Endodermal cell (in vitro differentiated cells): Measurements from ENCODE around the gene RIPK3. TPM values are rescaled to one million over a fixed set of nuclear protein-coding genes. Genes with fewer than 3 reads are reported as not detected.

Experiments
- DNase-seq: peaks from one replicate; pipeline ENCODE4 v3.0.0-alpha.2; 2017
- H3K27ac ChIP-seq: 2 replicates; pipeline ENCODE4 v1.5.1; 2013; ENCODE audit warnings: mild to moderate bottlenecking, low read depth, low read length, moderate library complexity
- H3K27me3 ChIP-seq: 2 replicates; pipeline ENCODE4 v1.6.1; 2013; ENCODE audit warnings: mild to moderate bottlenecking, low read length, moderate library complexity; ENCODE audit not compliant: insufficient read depth, control insufficient read depth, poor library complexity, severe bottlenecking
- H3K36me3 ChIP-seq: 2 replicates; pipeline ENCODE4 v1.7.0; 2013; ENCODE audit warnings: mild to moderate bottlenecking, low read length, moderate library complexity; ENCODE audit not compliant: control insufficient read depth, insufficient read depth
- H3K4me1 ChIP-seq: one replicate; pipeline ENCODE4 v1.7.0; 2013; ENCODE audit warnings: low read length; ENCODE audit not compliant: control insufficient read depth, insufficient read depth
- H3K4me3 ChIP-seq: 2 replicates; pipeline ENCODE4 v1.5.1; 2013; ENCODE audit warnings: mild to moderate bottlenecking, low read length, moderate library complexity
- H3K9ac ChIP-seq: 2 replicates; pipeline ENCODE4 v1.6.1; 2013; ENCODE audit warnings: mild to moderate bottlenecking, low read length, moderate library complexity; ENCODE audit not compliant: poor library complexity, severe bottlenecking; ENCODE audit errors: extremely low read depth
- H3K9me3 ChIP-seq: 2 replicates; pipeline ENCODE4 v1.6.1; 2013; ENCODE audit warnings: mild to moderate bottlenecking, low read length, moderate library complexity; ENCODE audit not compliant: control insufficient read depth
- H3K27ac Mint-ChIP-seq: 2 replicates; pipeline ENCODE4 v1.8.0; 2020; ENCODE audit warnings: mixed read lengths
- H3K27me3 Mint-ChIP-seq: 2 replicates; pipeline ENCODE4 v1.8.0; 2021; ENCODE audit warnings: mild to moderate bottlenecking, mixed read lengths; ENCODE audit not compliant: insufficient read depth
- H3K36me3 Mint-ChIP-seq: 2 replicates; pipeline ENCODE4 v1.8.0; 2020; ENCODE audit warnings: low read depth, mixed read lengths
- H3K4me1 Mint-ChIP-seq: 2 replicates; pipeline ENCODE4 v1.8.0; 2020; ENCODE audit warnings: mixed read lengths
- H3K4me3 Mint-ChIP-seq: 2 replicates; pipeline ENCODE4 v1.8.0; 2020; ENCODE audit warnings: mild to moderate bottlenecking, moderate library complexity, mixed read lengths
- H3K9me3 Mint-ChIP-seq: 2 replicates; pipeline ENCODE4 v1.8.0; 2020; ENCODE audit warnings: mild to moderate bottlenecking, mixed read lengths
- WGBS, 2 experiments: methylation state at CpG; one replicate each; pipeline versions ENCODE4 v1.1.5 to v1.1.7; 2013; ENCODE audit warnings: missing lambda C conversion rate in 2 of 2, mixed read lengths in 1 of 2; ENCODE audit not compliant: insufficient coverage in 1 of 2, insufficient read length in 1 of 2; 5-methylcytosine and 5-hydroxymethylcytosine counted together
- total RNA-seq, 2 donors: library from RNA; stranded (reverse); fragmentation: NEBNext Ultra II Directional in 1 of 2; extraction: Animal tissue kit (Norgen Biotek cat#: 25700) in 1 of 2; gene quantifications; 2 replicates in 1 of 2; 3 replicates in 1 of 2; pipeline ENCODE4 v1.2.1, GENCODE V29; 2021
- TF ChIP-seq, protein P1 (sequence below): fragments of 200-600 bp; sonication (generic); conservative IDR thresholded peaks from 2 replicates; pipeline ENCODE4 v1.5.0; 2021; ENCODE audit warnings: antibody characterized with exemption, mild to moderate bottlenecking

RIPK3 gene
- total RNA-seq, 2 donors from 2014 or later: not detected

DNA sequence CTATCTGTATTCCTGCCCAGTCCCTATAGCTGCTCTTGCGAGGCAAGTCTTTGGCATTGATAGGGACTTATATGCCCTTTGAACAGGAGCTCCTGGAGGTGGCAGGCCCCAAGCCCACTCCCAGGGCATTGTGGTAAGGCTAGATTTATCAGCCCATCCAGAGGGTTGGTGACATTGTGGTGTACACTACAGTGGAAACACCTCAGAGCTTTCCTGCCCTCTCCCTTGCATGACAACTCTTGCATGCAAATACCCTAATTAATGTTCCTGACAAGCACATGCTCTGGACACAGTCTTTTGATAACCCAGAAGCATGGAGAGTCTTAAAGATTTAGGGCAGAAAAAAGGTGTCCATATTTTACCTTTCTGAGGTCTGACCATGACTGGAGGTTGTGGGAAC lies 815 bp upstream of the RIPK3 start:
- H3K27me3 ChIP-seq: peaks cover 91% of the 10 kb centered on the region
- H3K9me3 Mint-ChIP-seq: no peaks in the 10 kb centered on the region
- H3K4me3 ChIP-seq: no peak overlapping the region
- TF ChIP-seq, protein P1, sequence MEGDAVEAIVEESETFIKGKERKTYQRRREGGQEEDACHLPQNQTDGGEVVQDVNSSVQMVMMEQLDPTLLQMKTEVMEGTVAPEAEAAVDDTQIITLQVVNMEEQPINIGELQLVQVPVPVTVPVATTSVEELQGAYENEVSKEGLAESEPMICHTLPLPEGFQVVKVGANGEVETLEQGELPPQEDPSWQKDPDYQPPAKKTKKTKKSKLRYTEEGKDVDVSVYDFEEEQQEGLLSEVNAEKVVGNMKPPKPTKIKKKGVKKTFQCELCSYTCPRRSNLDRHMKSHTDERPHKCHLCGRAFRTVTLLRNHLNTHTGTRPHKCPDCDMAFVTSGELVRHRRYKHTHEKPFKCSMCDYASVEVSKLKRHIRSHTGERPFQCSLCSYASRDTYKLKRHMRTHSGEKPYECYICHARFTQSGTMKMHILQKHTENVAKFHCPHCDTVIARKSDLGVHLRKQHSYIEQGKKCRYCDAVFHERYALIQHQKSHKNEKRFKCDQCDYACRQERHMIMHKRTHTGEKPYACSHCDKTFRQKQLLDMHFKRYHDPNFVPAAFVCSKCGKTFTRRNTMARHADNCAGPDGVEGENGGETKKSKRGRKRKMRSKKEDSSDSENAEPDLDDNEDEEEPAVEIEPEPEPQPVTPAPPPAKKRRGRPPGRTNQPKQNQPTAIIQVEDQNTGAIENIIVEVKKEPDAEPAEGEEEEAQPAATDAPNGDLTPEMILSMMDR: no peak
- 92 to 100% methylated on average over 1 of the region's 1 CpG for WGBS, 2 experiments
- H3K4me3 Mint-ChIP-seq: no peak overlapping the region
- no peaks in the 10 kb centered on the region for H3K4me1 ChIP-seq
- H3K36me3 ChIP-seq: no peaks in the 10 kb centered on the region
- H3K27ac ChIP-seq: no peak overlapping the region
- H3K27ac Mint-ChIP-seq: no peak overlapping the region
- H3K27me3 Mint-ChIP-seq: peaks cover 94% of the 10 kb centered on the region
- H3K9ac ChIP-seq: no peak overlapping the region
- peak; percentile 18 for DNase-seq
- H3K4me1 Mint-ChIP-seq: peaks cover 13% of the 10 kb centered on the region
- H3K9me3 ChIP-seq: no peaks in the 10 kb centered on the region
- H3K36me3 Mint-ChIP-seq: no peaks in the 10 kb centered on the region

DNA sequence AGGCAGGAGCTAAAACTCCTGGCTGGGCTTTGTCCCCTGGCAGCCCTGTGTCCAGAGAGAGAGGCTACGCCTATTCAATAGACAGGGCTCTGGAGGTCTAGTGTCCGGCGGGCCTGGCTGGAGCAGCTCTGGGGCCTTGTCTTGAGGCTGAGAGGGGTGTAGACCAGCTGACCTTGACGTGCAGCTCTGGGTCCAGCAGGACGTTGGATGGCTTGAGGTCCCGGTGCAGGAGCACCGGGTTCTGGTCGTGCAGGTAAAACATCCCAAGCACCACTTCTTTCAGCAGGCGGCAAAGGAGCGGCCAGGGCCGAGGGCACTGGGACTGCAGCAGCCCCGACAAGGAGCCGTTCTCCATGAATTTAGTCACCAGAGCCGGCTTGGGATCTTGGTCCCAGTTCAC lies 948 bp downstream of the RIPK3 start:
- H3K9me3 Mint-ChIP-seq: no peaks in the 10 kb centered on the region
- Histone ChIP-seq H3K27me3 (peaks cover 97% of the 10 kb centered on the region), H3K9ac (no peak overlapping the region), H3K4me3 (no peak overlapping the region), H3K36me3 (no peaks in the 10 kb centered on the region), H3K9me3 (no peaks in the 10 kb centered on the region), H3K27ac (no peak overlapping the region), H3K4me1 (peaks cover 4% of the 10 kb centered on the region)
- no peak for DNase-seq
- H3K27me3 Mint-ChIP-seq: peaks cover 95% of the 10 kb centered on the region
- 75 to 82% methylated on average over 10 to 14 of the region's 14 CpGs for WGBS, 2 experiments
- H3K36me3 Mint-ChIP-seq: no peaks in the 10 kb centered on the region
- no peak overlapping the region for H3K27ac Mint-ChIP-seq
- peaks cover 15% of the 10 kb centered on the region for H3K4me1 Mint-ChIP-seq
- TF ChIP-seq, protein P1: no peak
- H3K4me3 Mint-ChIP-seq: peak overlapping the region; percentile 58

DNA sequence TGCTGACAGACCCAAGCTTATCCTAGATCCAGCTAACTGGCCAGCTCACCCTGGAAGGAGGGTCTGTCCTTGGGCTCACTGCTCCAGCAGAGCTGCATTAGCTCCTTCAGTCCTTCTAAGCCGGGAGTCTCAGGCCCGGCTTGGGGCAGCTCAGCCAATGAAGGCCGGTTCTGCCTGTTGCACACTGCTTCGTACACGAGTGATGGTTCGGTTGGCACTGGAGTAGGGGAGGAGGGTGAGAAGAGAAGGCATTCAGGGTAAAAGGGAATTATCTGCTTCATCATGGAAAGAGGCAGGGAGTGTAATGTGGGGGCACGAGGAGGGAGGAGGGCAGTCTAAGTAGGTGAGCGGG lies 2.0 kb downstream of the RIPK3 start:
- Mint-ChIP-seq H3K27me3 (peaks cover 99% of the 10 kb centered on the region), H3K4me1 (peaks cover 16% of the 10 kb centered on the region), H3K36me3 (no peaks in the 10 kb centered on the region), H3K27ac (no peak overlapping the region), H3K4me3 (no peak overlapping the region), H3K9me3 (no peaks in the 10 kb centered on the region)
- no peaks in the 10 kb centered on the region for H3K9me3 ChIP-seq
- H3K36me3 ChIP-seq: no peaks in the 10 kb centered on the region
- peaks cover 4% of the 10 kb centered on the region for H3K4me1 ChIP-seq
- H3K4me3 ChIP-seq: no peak overlapping the region
- no peak for DNase-seq
- no peak overlapping the region for H3K27ac ChIP-seq
- peaks cover 98% of the 10 kb centered on the region for H3K27me3 ChIP-seq
- 87 to 96% methylated on average over 5 to 8 of the region's 8 CpGs for whole genome bisulfite sequencing, 2 experiments
- TF ChIP-seq, protein P1: no peak
- H3K9ac ChIP-seq: no peak overlapping the region
